ENCODE results near the gene GRAMD2B. TPM values are rescaled to one million over a fixed set of nuclear protein-coding genes. Genes with fewer than 3 reads are reported as not detected.

Gene GRAMD2B
- total RNA-seq, 2 donors from 2014 or later = 59.3 to 79.5 TPM

GRCh38 chr5:126472538-126472889, 49.3 kb downstream of the GRAMD2B start:
- peaks cover 29 to 43% of the 10 kb centered on the region in 2 donors for H3K4me1 ChIP-seq (ENCODE audit: control insufficient read depth in 1 of 2, low read depth in 2 of 2)
- no peak for TF ChIP-seq CTCF (IDR thresholded peaks at IDR 0.05)
- DNase-seq (ENCODE audit: low spot score) (no peak), ATAC-seq (ENCODE audit: insufficient number of reproducible peaks, low FRiP score, low read depth) (no peak)
- H3K36me3 ChIP-seq = peaks cover 20% of the 10 kb centered on the region
- no peaks in the 10 kb centered on the region for H3K27me3 ChIP-seq (replicated peaks; ENCODE audit: insufficient read depth)
- H3K4me3 ChIP-seq = no peak overlapping the region
- peak overlapping the region; percentile 55 to 62 for H3K27ac ChIP-seq
- H3K9me3 ChIP-seq = no peaks in the 10 kb centered on the region

GRCh38 chr5:126477294-126478117, 54.3 kb downstream of the GRAMD2B start:
- H3K9me3 ChIP-seq = no peaks in the 10 kb centered on the region
- H3K4me3 ChIP-seq = peak overlapping the region; percentile 22
- ATAC-seq (ENCODE audit: insufficient number of reproducible peaks, low FRiP score, low read depth) (no peak), DNase-seq (ENCODE audit: low spot score) (no peak)
- no peak for TF ChIP-seq CTCF (IDR thresholded peaks at IDR 0.05)
- H3K36me3 ChIP-seq = peaks cover 25% of the 10 kb centered on the region
- H3K4me1 ChIP-seq (ENCODE audit: control insufficient read depth in 1 of 2, low read depth in 2 of 2) = peaks cover 22 to 42% of the 10 kb centered on the region in 2 donors
- peak overlapping the region; percentile 75 to 76 for H3K27ac ChIP-seq
- no peaks in the 10 kb centered on the region for H3K27me3 ChIP-seq (replicated peaks; ENCODE audit: insufficient read depth)

- H3K4me1 ChIP-seq (ENCODE audit: control insufficient read depth in 1 of 2, low read depth in 2 of 2) = peaks cover 22 to 53% of the 10 kb centered on the region in 2 donors
- no peaks in the 10 kb centered on the region for H3K9me3 ChIP-seq
- no peak for ATAC-seq (ENCODE audit: insufficient number of reproducible peaks, low FRiP score, low read depth)
- peak overlapping the region; percentile 45 to 47 for H3K27ac ChIP-seq
- TF ChIP-seq CTCF (IDR thresholded peaks at IDR 0.05) = no peak
- no peaks in the 10 kb centered on the region for H3K27me3 ChIP-seq (replicated peaks; ENCODE audit: insufficient read depth)
- H3K36me3 ChIP-seq = peaks cover 31% of the 10 kb centered on the region
- no peak for DNase-seq (ENCODE audit: low spot score)
- no peak overlapping the region for H3K4me3 ChIP-seq
Measured at GRCh38 chr5:126479810-126480209, 56.6 kb downstream of the GRAMD2B start.

- ATAC-seq (ENCODE audit: insufficient number of reproducible peaks, low FRiP score, low read depth) = no peak
- Histone ChIP-seq H3K4me1 (ENCODE audit: control insufficient read depth in 1 of 2, low read depth in 2 of 2) (peaks cover 22 to 64% of the 10 kb centered on the region in 2 donors), H3K36me3 (peaks cover 34% of the 10 kb centered on the region), H3K27me3 (replicated peaks; ENCODE audit: insufficient read depth) (no peaks in the 10 kb centered on the region), H3K4me3 (no peak overlapping the region), H3K9me3 (no peaks in the 10 kb centered on the region), H3K27ac (peak overlapping the region in 1 of 2 donors; percentile 47)
- no peak for DNase-seq (ENCODE audit: low spot score)
- TF ChIP-seq CTCF (IDR thresholded peaks at IDR 0.05) = no peak
Measured at GRCh38 chr5:126480824-126481223, 57.6 kb downstream of the GRAMD2B start.

GRCh38 chr5:126481243-126481642, 58.0 kb downstream of the GRAMD2B start:
- ATAC-seq (ENCODE audit: insufficient number of reproducible peaks, low FRiP score, low read depth) = no peak

More at GRCh38 chr5:126481243-126481642, 58.0 kb downstream of the GRAMD2B start:
- H3K4me3 ChIP-seq = no peak overlapping the region
- peaks cover 34% of the 10 kb centered on the region for H3K36me3 ChIP-seq
- no peaks in the 10 kb centered on the region for H3K27me3 ChIP-seq (replicated peaks; ENCODE audit: insufficient read depth)
- no peak for TF ChIP-seq CTCF (IDR thresholded peaks at IDR 0.05)
- DNase-seq (ENCODE audit: low spot score) = no peak
- peak overlapping the region in 1 of 2 donors; percentile 70 for H3K27ac ChIP-seq
- H3K4me1 ChIP-seq (ENCODE audit: control insufficient read depth in 1 of 2, low read depth in 2 of 2) = peaks cover 22 to 68% of the 10 kb centered on the region in 2 donors
- no peaks in the 10 kb centered on the region for H3K9me3 ChIP-seq
